NCI-H2081 (cell line): ENCODE results near the gene PCDH10.

Experiments
- DNase-seq, 2 experiments: peaks; one replicate each; lab custom pipeline; 2025; lab: John Stamatoyannopoulos, UW

Gene PCDH10, protein sequence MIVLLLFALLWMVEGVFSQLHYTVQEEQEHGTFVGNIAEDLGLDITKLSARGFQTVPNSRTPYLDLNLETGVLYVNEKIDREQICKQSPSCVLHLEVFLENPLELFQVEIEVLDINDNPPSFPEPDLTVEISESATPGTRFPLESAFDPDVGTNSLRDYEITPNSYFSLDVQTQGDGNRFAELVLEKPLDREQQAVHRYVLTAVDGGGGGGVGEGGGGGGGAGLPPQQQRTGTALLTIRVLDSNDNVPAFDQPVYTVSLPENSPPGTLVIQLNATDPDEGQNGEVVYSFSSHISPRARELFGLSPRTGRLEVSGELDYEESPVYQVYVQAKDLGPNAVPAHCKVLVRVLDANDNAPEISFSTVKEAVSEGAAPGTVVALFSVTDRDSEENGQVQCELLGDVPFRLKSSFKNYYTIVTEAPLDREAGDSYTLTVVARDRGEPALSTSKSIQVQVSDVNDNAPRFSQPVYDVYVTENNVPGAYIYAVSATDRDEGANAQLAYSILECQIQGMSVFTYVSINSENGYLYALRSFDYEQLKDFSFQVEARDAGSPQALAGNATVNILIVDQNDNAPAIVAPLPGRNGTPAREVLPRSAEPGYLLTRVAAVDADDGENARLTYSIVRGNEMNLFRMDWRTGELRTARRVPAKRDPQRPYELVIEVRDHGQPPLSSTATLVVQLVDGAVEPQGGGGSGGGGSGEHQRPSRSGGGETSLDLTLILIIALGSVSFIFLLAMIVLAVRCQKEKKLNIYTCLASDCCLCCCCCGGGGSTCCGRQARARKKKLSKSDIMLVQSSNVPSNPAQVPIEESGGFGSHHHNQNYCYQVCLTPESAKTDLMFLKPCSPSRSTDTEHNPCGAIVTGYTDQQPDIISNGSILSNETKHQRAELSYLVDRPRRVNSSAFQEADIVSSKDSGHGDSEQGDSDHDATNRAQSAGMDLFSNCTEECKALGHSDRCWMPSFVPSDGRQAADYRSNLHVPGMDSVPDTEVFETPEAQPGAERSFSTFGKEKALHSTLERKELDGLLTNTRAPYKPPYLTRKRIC

DNA sequence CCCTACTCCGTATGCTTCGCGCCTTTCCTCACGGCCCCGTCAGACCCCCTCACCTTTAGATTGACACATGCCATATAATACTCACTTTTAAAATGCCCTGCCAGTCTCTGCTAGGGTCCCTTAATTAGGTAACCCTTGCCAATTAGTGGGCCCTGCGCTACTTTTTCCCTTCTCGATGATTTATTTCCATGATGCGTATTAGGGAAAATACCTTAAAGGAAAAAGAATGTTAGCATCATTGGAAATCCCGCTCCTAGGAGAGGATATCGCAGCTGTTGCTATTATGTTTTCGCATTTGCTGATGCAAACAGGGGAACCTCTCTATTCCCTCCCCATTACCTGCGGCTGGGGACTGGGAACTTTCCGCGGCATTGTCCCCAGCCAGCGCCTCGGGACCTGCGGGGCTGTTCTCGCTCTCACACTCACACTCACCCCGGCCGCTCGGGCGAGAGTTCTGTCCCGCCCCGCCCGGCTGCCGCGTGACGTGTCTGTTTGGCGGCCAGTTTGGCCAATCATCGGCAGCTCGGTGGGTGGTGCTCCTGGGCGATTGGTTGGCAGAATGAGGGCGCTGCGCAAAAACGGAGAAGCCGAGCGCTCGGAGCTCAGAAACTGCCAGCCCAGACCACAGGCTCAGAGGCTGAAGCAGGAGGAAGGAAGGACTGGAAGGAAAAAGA lies at the start of gene PCDH10:
PCDH10 (plus strand) TSS at position 605 of the 674 bp plus-strand sequence. CDS start 847 bp downstream, outside the sequence.
- DNase-seq: peak; percentile 88 to 90

DNA sequence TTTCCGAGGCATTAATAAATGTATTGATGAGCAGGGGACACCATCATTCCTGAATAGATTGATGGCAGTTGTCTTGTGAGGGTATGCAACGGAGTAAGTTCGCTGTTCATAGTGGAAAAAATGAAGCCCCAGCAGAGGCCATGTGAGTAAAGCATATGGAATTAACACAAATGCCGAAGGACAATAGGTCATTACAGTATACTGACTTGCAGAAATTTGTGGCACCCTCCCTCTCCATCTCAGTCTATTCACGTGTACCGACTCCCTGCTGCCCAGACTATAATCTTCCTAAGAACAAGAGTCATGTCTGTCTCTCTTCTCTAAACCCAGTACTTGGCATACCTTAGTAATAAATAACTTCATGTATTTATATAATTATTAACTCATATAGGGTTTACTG lies 47.1 kb upstream of the PCDH10 start:
- DNase-seq: no peak

DNA sequence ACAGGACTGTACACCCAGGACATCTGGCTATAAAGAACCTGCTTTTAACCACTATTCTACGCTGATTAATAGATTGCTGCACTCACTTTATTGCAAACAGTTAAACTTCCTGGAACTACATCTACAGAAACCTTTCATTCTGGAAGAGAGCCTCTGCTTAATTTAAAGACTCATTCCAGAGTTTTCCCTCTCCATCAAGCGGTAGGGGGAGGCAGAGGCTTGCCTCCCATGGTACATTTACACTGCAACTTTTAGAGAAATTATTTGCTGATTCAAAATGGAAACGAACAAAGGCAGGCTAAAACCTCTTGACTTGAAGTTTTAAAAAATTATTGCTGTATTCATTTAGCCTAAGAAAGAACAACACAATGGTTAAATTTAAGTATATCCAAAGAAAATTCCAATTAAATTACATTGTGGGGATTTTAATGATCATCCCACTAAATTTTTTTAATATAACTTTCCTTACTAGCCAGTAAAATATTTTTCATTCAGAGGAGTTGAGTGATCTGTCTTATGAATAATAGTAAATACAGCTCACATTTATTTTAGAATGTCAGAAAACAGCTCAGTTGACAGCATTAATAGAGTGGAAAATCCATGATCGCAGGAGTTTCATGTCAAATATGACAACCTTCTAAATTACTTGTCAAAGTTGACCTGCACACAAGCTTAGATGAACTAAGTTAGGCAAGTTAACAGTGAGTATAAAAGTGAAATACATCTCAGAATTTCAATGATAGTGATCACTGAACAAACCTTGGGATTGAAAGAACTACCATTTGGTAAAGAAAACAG lies 46.3 kb upstream of the PCDH10 start:
- no peak for DNase-seq

DNA sequence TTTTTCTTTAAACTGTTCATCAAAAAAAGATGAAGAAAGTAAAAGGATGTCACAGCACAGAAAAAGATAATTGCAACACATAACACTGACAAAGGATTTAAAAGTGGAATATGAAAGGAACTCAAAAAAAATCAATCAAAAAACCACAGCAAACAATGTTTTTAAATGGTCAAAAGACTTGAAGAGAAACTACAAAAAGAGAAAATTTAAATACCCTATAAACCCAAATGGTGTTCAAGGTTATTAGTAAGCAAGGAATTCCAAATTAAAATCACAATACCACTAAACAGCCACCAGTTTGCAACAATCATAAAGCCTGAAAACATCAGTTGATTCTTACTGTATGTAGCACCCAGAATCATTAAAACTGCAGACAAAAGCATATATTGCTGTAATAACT lies 36.5 kb upstream of the PCDH10 start:
- DNase-seq: no peak

DNA sequence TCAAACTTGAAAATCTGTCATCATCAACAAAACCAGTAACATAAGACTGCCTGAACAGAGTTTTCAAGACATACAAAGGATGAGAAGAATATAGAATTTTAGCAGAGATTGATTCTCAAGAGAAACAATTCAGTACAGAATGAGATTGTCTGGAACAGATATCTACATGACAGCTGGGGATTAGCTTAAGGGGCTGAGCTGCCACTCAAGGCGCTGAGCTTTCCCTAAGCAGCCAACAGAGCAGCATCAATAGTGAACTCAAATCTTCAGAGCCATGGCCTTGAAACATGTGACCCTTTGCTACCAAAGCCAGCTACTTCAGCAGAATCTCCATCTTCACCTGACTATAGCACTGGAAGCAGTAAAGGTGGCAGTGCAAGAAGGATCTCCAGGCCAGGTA lies 24.3 kb upstream of the PCDH10 start:
- no peak for DNase-seq

DNA sequence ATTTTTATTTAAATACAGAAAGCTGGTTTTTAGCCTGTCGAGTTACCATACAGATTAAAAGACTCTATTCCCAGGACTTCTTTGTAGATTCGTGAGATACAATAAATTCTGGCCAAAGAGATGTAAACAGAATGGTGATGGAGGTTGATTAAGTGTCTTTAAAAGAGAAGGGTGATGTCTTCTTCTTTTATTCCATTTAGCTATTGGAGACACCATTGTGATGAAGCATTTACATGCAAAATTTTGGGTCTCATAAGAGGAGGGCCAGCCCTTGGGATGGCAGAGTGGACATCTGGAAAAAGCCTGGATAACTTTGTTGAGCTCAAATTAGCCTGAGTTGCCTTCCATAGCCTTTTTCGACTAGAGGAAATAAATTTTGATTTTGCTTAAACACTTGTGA lies 21.6 kb upstream of the PCDH10 start:
- no peak for DNase-seq

DNA sequence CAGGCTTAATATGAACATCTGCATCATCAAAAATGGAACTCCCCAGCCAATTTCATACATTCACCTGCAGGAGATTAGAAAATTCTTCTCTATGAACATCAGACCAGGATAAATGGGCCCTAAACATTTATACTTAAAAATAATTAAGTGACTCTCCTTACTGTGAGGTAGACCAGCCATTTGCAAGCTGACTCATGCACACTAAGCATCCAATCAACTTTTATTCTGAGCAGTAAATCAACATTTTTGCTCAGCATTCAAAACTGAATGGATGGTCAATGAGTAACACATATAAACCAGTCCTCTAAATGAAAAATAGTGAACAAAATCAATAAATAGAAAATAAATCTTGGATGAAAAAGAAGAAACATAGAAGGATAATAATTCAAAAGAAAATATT lies 19.9 kb upstream of the PCDH10 start:
- no peak for DNase-seq

DNA sequence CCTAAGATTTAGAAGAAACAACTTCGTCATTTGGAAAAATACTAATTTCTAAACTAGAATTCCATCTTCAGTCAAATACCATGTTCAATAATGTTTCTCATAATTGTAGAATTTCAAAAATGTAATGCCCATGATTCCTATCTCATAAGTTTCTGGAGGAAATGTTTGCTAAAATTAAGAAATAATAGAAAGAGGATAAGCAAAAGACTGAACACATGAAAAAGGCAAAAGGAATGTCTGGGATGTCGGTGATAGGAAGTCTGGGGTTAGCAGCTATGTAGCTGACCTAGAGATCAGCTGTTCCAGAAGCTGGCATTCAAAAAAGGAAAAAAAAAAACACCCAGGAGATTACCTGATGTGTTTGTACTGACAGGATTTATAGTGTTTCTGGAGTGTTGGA lies 18.9 kb upstream of the PCDH10 start:
- no peak for DNase-seq

DNA sequence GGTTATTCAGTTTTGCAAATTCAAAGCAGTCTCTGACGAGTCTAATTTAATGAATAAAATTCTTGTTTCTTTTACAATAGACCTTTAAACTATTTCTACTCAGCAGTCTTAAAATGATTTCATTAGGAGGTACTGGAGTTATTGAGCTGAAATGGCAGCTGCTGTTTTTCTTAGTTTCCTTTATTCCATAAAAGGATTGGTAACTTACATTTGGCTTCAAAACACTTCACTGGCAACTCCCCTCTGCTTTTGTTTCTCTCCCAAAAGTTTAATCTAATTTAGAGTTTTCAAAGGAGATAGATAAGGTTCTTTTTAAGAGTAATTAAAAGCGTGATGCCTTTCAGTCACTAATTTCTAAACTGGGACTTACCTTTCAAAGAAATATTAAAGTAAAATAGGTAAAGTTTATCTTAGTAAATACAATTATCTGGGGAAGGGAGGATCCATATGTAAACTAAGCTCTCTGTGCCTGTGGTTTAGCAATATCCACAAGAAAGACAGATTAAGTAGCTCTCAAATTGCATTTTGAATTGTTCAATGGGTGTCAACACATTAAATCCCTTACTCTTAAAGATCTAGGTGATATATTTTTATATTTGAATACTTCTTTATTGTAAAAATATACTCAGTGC lies 17.1 kb upstream of the PCDH10 start:
- no peak for DNase-seq

DNA sequence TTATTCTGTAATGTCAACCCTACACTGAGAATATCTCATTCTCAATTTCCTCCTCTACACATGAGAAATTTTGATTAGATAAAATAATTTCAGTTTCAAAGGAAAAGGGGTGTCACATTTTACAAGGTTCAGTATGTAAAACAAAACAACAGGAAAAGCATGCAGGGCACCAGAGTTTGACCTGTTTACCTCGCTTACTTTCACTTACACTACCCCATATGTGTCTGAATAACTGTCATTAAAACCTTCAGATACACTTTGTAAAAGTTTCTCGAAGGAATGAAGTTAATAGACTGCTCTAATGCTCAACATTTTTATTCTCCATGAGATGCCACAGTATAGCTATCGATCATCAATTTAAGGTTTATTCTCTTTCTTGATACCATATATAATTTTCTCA lies 12.3 kb upstream of the PCDH10 start:
- no peak for DNase-seq

DNA sequence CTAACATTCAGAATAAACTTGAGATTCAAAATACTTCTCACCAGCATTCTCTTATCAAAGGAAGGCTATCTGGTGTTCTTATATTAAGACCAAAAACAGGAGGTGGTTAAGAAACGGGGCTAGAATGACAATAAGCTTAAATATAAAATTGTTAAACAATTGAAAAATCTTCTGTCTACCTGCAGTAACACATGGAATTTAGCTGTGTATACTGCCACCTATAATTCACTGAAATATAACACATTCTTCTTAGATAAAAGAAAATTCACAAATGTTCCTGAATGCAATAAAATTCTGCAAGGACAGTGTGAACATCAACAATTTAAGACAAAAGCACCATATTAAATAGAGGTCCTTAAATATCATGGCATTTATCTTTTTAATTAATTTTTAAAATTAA lies 11.5 kb upstream of the PCDH10 start:
- DNase-seq: no peak

DNA sequence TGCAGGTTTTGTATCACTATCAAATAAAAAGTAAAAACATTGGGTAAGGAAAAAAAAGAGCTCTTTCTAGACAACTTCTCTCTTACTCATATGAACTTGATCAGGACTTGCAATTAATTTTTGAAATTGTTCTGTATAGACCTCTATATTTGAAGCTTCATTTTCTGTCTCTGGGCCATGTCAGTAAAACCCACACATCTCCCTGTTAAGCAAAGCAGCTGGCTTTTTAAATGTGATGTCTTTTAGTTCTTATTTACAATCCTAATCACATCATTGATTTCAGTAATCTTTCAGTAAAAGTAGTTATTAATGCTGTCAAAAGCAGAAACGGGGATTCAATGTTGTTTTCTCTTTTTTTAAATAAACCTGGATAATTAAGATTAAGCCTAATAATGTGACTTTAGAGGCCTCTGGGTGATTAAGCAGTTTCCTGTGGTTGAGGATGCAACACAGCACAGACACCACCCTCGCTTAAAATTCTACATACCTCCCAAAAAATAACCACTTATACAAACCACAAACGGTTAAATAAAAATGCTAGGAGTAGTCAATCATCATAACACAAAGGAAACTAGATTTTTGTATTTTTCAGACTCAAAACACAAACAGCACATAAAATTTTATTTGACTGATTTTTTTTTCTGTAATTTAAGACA lies 5.2 kb upstream of the PCDH10 start:
- no peak for DNase-seq

DNA sequence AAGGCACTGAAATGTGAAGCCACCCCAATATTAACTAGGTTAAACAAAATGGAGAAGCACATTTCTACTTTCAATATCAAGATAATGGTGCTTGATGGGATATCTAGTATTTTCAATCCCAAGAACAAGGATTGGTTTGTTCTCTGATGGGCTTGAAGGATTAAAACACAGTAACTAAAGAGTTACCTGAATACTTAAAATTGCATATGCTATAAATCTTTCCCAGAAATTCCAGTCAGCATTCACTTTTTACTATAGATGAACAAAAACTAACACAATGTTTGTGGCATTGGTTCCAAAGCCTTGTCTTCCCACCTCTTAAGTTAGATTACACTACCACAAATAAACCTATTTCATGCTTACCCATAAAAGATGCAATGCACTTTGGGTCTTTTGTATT lies 3.9 kb upstream of the PCDH10 start:
- DNase-seq: no peak

DNA sequence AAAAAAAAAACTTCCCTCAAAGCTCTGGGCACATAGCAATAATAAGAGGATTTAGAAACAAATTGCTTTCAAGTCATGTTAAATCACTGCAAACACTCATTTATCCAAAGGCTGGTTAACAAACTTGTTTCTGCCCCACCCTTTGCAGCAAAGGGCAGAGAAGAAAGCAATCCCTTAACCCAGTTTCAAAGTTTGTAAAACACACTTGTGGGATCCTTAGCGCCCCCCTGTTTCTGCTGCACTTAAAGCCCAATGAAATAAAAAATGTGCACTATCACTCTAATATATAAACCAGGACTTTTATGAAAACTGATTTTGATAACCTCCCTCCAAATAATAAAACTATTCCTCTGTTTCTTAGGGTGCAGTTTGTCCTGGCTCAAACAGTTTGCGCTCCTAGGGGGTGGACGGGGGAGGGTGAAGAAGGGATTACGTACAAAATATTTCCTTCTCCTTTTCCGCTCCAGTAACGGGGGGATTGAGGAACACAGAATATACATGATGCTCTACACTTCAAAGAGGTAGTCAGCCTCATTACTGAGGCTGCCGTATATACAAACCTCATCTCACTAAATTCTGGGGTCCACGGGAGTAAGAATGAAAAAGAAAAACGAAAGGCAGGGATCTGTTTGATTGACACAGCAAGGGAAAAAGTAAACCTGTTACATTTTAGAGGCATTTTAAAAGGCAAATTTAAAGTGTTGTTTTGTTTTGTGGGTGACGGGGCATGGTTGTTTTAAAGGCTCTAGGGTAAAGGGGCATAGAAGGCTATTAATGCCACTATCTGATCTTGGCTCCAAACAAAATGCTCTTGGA lies 3.1 kb upstream of the PCDH10 start:
- DNase-seq: no peak

DNA sequence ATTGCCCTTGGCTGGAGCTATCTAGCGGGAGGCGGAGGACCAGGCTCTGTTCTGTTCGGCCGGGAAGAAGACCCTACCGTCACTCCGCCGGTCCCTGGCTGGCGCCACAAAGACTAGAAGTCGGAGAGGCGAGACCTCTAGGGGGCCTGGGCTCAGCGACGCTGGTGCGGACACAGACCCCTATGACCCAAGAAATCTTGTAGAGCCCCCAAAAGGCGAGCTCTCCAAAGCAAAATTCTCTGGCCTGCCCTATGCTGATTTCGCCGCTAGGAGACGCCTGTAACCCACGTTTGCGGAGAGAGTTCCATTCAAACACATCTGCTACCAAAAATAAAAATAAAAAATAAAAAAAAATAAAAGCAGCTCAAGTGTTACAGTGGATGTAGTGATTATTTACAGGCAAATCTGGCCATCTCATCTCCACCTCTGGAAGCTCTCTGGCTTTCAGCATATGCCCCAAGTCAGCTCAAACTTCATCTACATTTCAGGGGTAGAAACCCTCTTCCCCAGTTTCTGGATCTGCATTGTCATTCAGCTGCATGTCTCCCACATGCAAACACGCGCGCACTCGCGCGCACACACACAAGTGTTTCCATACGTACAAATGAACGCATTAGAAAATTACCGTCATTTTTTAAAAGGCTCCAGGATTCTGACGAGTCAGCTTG lies 2.4 kb upstream of the PCDH10 start:
- peak; percentile 17 to 39 for DNase-seq

DNA sequence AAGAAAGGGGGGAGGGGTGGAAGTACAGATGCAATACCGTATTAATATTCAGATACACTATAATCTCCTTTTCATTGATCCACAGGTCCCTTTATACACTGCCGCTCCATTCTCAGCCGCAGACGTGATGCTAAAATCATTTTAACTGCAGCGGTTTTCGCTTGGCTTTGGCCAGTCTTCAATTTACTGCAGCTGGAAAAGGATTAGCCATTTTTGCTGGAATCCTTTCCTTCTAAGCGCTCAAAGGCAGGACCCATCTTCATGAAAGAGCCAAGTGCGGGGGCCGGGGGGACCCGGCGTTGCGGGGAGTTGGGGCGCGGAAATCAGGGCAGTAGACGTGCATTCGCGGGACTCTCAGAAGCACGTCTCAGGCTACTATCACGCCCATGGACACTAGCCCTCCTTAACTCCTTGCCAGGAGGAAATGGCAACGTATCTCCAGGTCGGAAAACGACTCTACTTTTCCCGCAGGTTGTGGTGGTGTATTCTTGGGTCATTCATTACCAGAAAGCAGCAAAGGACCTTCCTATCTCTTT lies 1.7 kb upstream of the PCDH10 start:
- DNase-seq: no peak

DNA sequence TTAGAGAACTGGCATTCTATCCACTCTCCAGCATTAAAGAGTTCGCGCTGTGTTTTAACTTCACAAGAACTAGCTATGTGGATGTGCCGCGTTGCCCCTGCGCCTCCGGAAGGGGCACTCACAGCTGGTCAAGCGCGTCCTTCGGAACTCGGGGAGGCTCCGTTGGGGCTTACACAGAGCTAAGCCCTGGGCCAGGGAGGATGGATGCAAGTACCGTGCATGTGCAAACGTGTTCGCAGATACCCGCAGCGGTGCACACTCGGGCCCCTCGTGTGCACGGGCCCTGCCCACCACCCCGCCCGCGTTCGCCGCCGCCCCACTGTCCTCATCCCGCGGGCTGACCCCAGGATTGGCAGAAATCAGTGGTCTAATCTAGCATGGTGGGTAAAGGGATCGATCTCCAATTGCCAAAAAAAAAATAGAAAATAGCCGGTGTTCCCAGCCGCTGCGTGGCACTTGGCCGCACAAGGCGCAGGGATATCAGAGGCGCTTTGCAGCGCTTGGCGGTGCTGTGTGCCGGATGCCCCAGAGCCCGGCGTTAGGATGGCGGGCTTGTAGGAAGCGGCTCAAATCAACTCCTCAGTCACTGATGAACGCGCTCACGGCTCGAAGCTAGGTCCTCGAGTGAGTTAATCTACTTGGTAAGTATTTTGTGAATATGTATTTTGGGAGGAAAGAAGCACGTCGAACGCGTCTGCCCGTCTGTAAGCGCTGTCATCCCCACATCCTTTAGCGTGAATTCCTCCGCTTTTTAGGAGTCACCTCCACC lies 989 bp upstream of the PCDH10 start:
- peak in 1 of 2 experiments; percentile 50 for DNase-seq

DNA sequence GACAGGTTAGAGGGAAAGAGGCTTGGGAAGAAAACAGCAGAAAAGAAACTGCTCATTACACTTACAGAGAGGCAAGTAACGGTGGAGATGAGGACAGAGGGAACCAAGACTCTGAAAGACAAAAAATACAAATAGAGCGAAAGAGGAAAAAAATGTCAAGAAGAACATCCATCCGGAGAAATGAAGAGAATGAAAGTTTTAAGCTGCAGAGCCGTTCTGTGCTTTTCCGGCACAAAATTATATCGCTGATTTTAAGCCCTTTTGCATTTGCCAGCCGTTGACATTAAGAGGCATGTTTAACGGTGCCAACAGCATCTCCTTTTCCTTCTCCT lies 236 bp downstream of the PCDH10 start:
- no peak for DNase-seq
